Superior temporal gyrus (tissue), 1 donor: ENCODE results near the gene ZNF354C.

Source experiments
- DNase-seq: peaks from one replicate; pipeline ENCODE4 v3.0.0-alpha.2; 2016; ENCODE audit errors: extremely low spot score

The ZNF354C gene

GRCh38 chr5:179113945-179114641, 53.9 kb downstream of the ZNF354C start:
- DNase-seq = no peak

GRCh38 chr5:179114756-179115155, 54.6 kb downstream of the ZNF354C start:
- no peak for DNase-seq

GRCh38 chr5:179115307-179115706, 55.1 kb downstream of the ZNF354C start:
- DNase-seq = no peak

GRCh38 chr5:179115845-179116524, 55.8 kb downstream of the ZNF354C start:
- no peak for DNase-seq

GRCh38 chr5:179118338-179118737, 58.2 kb downstream of the ZNF354C start:
- no peak for DNase-seq

GRCh38 chr5:179118756-179119414, 58.7 kb downstream of the ZNF354C start:
- DNase-seq = no peak

- no peak for DNase-seq
These were observed 59.4 kb downstream of the ZNF354C start for GRCh38 chr5:179119415-179120170.

GRCh38 chr5:179120421-179120861, 60.3 kb downstream of the ZNF354C start:
- no peak for DNase-seq

GRCh38 chr5:179120951-179121666, 60.9 kb downstream of the ZNF354C start:
- no peak for DNase-seq

- DNase-seq = no peak
These were observed 61.5 kb downstream of the ZNF354C start for GRCh38 chr5:179121667-179122111.

GRCh38 chr5:179122411-179123108, 62.4 kb downstream of the ZNF354C start:
- DNase-seq = no peak

- DNase-seq = no peak
These were observed 62.9 kb downstream of the ZNF354C start for GRCh38 chr5:179123109-179123426.

- no peak for DNase-seq
These were observed 63.5 kb downstream of the ZNF354C start for GRCh38 chr5:179123491-179124272.

- DNase-seq = no peak
These were observed 64.2 kb downstream of the ZNF354C start for GRCh38 chr5:179124273-179124852.

- no peak for DNase-seq
These were observed 64.9 kb downstream of the ZNF354C start for GRCh38 chr5:179124853-179125788.

GRCh38 chr5:179125789-179126505, 65.8 kb downstream of the ZNF354C start:
- DNase-seq = no peak

- DNase-seq = no peak
These were observed 66.4 kb downstream of the ZNF354C start for GRCh38 chr5:179126506-179126991.
